Liver (tissue), 9 donors: Measurements from ENCODE around the gene EML1. TPM values are rescaled to one million over a fixed set of nuclear protein-coding genes. Genes with fewer than 3 reads are reported as not detected.

Experiments
- DNase-seq: peaks from one replicate; pipeline ENCODE4 v3.0.0-alpha.2; 2017; ENCODE audit warnings: low spot score
- H3K27ac ChIP-seq, 2 donors: one replicate each; pipeline ENCODE4 v1.7.0; 2013; ENCODE audit warnings: inconsistent platforms in 2 of 2, low read length in 2 of 2, control low read depth in 1 of 2, low read depth in 1 of 2, mild to moderate bottlenecking in 1 of 2
- H3K27me3 ChIP-seq, 4 donors: one replicate each; pipeline versions ENCODE4 v1.6.1 to v1.7.0; 2013; ENCODE audit warnings: low read length in 3 of 4, inconsistent platforms in 1 of 4, mild to moderate bottlenecking in 1 of 4, moderate library complexity in 1 of 4; ENCODE audit not compliant: control insufficient read depth in 4 of 4, insufficient read depth in 4 of 4
- H3K36me3 ChIP-seq, 4 donors: one replicate each; pipeline versions ENCODE4 v1.6.1 to v1.7.0; 2013; ENCODE audit warnings: low read length in 3 of 4, mild to moderate bottlenecking in 3 of 4, low read depth in 1 of 4, moderate library complexity in 1 of 4; ENCODE audit not compliant: control insufficient read depth in 4 of 4, insufficient read depth in 3 of 4
- H3K4me1 ChIP-seq, 4 donors: one replicate each; pipeline versions ENCODE4 v1.6.1 to v1.7.0; 2013; ENCODE audit warnings: low read length in 3 of 4, mild to moderate bottlenecking in 3 of 4, moderate library complexity in 1 of 4; ENCODE audit not compliant: control insufficient read depth in 4 of 4, insufficient read depth in 4 of 4
- H3K4me3 ChIP-seq, 3 donors: one replicate each; pipeline versions ENCODE4 v1.6.1 to v1.7.0; 2013; ENCODE audit warnings: low read length in 3 of 3, control low read depth in 1 of 3, low read depth in 1 of 3, mild to moderate bottlenecking in 1 of 3
- H3K9ac ChIP-seq, 2 donors: one replicate each; pipeline ENCODE4 v1.7.0; 2013; ENCODE audit warnings: low read length in 2 of 2, mild to moderate bottlenecking in 2 of 2, moderate library complexity in 2 of 2, control low read depth in 1 of 2, low read depth in 1 of 2
- H3K9me3 ChIP-seq, 4 donors: one replicate each; pipeline versions ENCODE4 v1.6.1 to v1.7.0; 2013; ENCODE audit warnings: low read length in 3 of 4; ENCODE audit not compliant: control insufficient read depth in 4 of 4
- ATF3 ChIP-seq: IDR thresholded peaks from 2 replicates; pipeline ENCODE4 v1.6.1; 2016; ENCODE audit warnings: antibody characterized with exemption
- EGR1 ChIP-seq, 2 donors: IDR thresholded peaks; 2 replicates each; pipeline ENCODE4 v1.6.1; 2016 to 2018; ENCODE audit warnings: antibody characterized with exemption in 2 of 2, low read depth in 2 of 2
- HNF4A ChIP-seq, 2 donors: conservative IDR thresholded peaks; 2 replicates each; pipeline ENCODE4 v1.6.1; 2016; ENCODE audit warnings: antibody characterized with exemption in 2 of 2, mild to moderate bottlenecking in 2 of 2
- JUND ChIP-seq, 2 donors: IDR thresholded peaks; 2 replicates each; pipeline ENCODE4 v1.6.1; 2016; ENCODE audit warnings: antibody characterized with exemption in 2 of 2
- NR2F2 ChIP-seq: IDR thresholded peaks from 2 replicates; pipeline ENCODE4 v1.6.1; 2016; ENCODE audit warnings: antibody characterized with exemption
- RAD21 ChIP-seq, 2 donors: IDR thresholded peaks; 2 replicates each; pipeline ENCODE4 v1.6.1; 2016; ENCODE audit warnings: antibody characterized with exemption in 2 of 2, mild to moderate bottlenecking in 2 of 2
- REST ChIP-seq: IDR thresholded peaks from 2 replicates; pipeline ENCODE4 v1.6.1; 2016; ENCODE audit warnings: antibody characterized with exemption, mild to moderate bottlenecking
- SP1 ChIP-seq: IDR thresholded peaks from 2 replicates; pipeline ENCODE4 v1.6.1; 2018; ENCODE audit warnings: antibody characterized with exemption, mild to moderate bottlenecking
- WGBS: extraction: QIAGEN DNeasy Blood & Tissue Kit; methylation state at CpG from one replicate; pipeline ENCODE4 v1.1.7; 2013; 5-methylcytosine and 5-hydroxymethylcytosine counted together
- polyA plus RNA-seq, 2 donors: library from polyadenylated mRNA; stranded (reverse) in 1 of 2; unstranded in 1 of 2; fragments of 200-250 nt in 1 of 2; fragments of >200 nt in 1 of 2; fragmentation: Nextera tagmentation in 1 of 2; extraction: Ambion mirVana in 1 of 2; gene quantifications; one replicate each; pipeline versions ENCODE4 v1.2.1 to v1.2.3, GENCODE V29; 2013 to 2015
- total RNA-seq, 2 donors: library from RNA; depleted of rRNA; stranded (reverse); fragments of >200 nt; gene quantifications; one replicate each; pipeline ENCODE4 v1.2.3, GENCODE V29; 2014
- TF ChIP-seq, protein P1 (sequence below): IDR thresholded peaks from 2 replicates; pipeline ENCODE4 v1.6.1; 2016; ENCODE audit warnings: antibody characterized with exemption
- donor health status: healthy.
- donor health status: healthy.
- donor health status: healthy.
- donor health status: healthy.
- donor health status: healthy.

The EML1 gene
- total and polyA plus RNA-seq, 4 donors = 2.7 to 14.6 (median 4.6) TPM

- no peaks in the 10 kb centered on the region for H3K27me3 ChIP-seq
- WGBS = 46% methylated on average over 4 of the region's 4 CpGs
Observed at GRCh38 chr14:99931308-99931707, 138.1 kb downstream of the EML1 start.

GRCh38 chr14:99936056-99936455, 142.8 kb downstream of the EML1 start:
- Histone ChIP-seq H3K9me3 (no peaks in the 10 kb centered on the region), H3K9ac (no peak overlapping the region), H3K27ac (no peak overlapping the region), H3K27me3 (no peaks in the 10 kb centered on the region), H3K4me1 (peaks cover 0 to 5% (median under 1%) of the 10 kb centered on the region in 4 donors), H3K36me3 (peaks cover 0 to 5% (median 0%) of the 10 kb centered on the region in 4 donors), H3K4me3 (no peak overlapping the region)
- no peak for DNase-seq
- TF ChIP-seq, protein P1, sequence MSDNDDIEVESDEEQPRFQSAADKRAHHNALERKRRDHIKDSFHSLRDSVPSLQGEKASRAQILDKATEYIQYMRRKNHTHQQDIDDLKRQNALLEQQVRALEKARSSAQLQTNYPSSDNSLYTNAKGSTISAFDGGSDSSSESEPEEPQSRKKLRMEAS = no peak
- TF ChIP-seq ATF3 = no peak
- 96% methylated on average over 16 of the region's 16 CpGs for WGBS

More at GRCh38 chr14:99931308-99931707, 138.1 kb downstream of the EML1 start:
- Histone ChIP-seq H3K36me3 (no peaks in the 10 kb centered on the region), H3K9ac (no peak overlapping the region), H3K4me1 (peaks cover 0 to 9% (median 2%) of the 10 kb centered on the region in 4 donors), H3K9me3 (no peaks in the 10 kb centered on the region), H3K4me3 (no peak overlapping the region), H3K27ac (no peak overlapping the region)
- no peak for TF ChIP-seq NR2F2
- TF ChIP-seq HNF4A (conservative IDR thresholded peaks at IDR 0.05) = peak; percentile 79 to 80
- peak; percentile 35 for TF ChIP-seq SP1
- DNase-seq = no peak

DNA sequence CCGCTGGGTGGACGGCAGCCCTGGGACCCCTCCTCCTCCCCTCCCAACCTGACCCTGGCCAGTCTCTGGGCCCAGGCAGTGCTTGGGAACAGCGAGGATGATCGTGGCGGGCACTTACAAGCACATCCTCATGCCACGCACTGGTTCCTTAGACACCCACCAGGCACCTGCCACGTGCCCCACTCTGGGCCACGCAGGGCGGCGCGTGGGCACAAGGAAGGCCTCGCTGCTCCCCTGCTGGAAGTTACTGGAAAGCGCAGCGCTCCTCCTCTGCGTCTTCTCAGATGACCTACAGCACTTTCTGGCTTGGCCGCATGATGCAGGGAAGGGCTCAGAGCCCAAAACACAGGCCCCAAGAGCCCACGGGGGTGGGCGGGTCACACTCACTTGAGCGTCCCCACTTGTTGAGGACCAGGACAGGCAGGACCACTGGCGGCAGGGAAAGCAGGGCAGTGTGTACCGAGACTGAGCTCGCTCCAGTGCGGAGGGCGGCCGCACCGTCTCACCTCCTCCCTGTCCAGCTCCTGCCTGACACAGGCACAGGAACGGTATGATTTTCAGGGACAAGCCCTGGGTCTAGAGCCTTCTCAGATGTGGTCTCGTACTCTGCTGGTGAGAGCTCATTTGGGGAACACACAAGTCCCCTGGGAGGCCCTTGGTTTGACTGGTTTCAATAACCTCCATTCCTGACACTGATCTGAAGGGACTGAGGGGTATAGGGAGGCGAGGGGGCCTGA, 143.7 kb downstream of the EML1 start:
- no peak for TF ChIP-seq ATF3
- TF ChIP-seq RAD21 (IDR thresholded peaks at IDR 0.05) = no peak
- Histone ChIP-seq H3K9ac (no peak overlapping the region), H3K4me3 (no peak overlapping the region), H3K36me3 (peaks cover 0 to 5% (median 0%) of the 10 kb centered on the region in 4 donors), H3K27me3 (no peaks in the 10 kb centered on the region), H3K27ac (no peak overlapping the region), H3K4me1 (peaks cover 0 to 4% (median 2%) of the 10 kb centered on the region in 4 donors), H3K9me3 (no peaks in the 10 kb centered on the region)
- WGBS = 93% methylated on average over 29 of the region's 29 CpGs
- DNase-seq = no peak

- H3K4me3 ChIP-seq = no peak overlapping the region
- TF ChIP-seq JUND (IDR thresholded peaks at IDR 0.05) = no peak
- TF ChIP-seq RAD21 (IDR thresholded peaks at IDR 0.05) = no peak
- no peak for TF ChIP-seq SP1
- TF ChIP-seq ATF3 = no peak
- no peak for TF ChIP-seq REST
- TF ChIP-seq EGR1 (IDR thresholded peaks at IDR 0.05; ENCODE audit: low read depth in 2 of 2) = no peak
- peaks cover 0 to 5% (median 0%) of the 10 kb centered on the region in 4 donors for H3K36me3 ChIP-seq
- peaks cover 0 to 10% (median 8%) of the 10 kb centered on the region in 4 donors for H3K4me1 ChIP-seq
- H3K9me3 ChIP-seq = no peaks in the 10 kb centered on the region
- H3K27ac ChIP-seq = no peak overlapping the region
- no peaks in the 10 kb centered on the region for H3K27me3 ChIP-seq
- WGBS = 87% methylated on average over 14 of the region's 14 CpGs
- DNase-seq = no peak
- H3K9ac ChIP-seq = no peak overlapping the region
Observed at GRCh38 chr14:99937475-99938244, 144.4 kb downstream of the EML1 start.
